HL-60 (cell line): ENCODE results near the gene PTPRM.

Experiments
- DNase-seq, 2 experiments: peaks; one replicate each; pipeline ENCODE4 v3.0.0-alpha.2; 2010 to 2020; ENCODE audit warnings: low read depth in 1 of 2, low spot score in 1 of 2
- H3K27ac ChIP-seq: fragments of 250-450 bp; sonication (Bioruptor Pico); replicated peaks from 2 replicates; pipeline ENCODE4 v1.5.1; 2020; ENCODE audit warnings: mild to moderate bottlenecking, moderate library complexity
- H3K27me3 ChIP-seq: fragments of 250-450 bp; sonication (Bioruptor Pico); 2 replicates; pipeline ENCODE4 v1.5.1; 2021; ENCODE audit warnings: mild to moderate bottlenecking, moderate library complexity; ENCODE audit not compliant: insufficient read depth, poor library complexity, severe bottlenecking
- H3K4me3 ChIP-seq: replicated peaks from 2 replicates; pipeline ENCODE4 v1.5.1; 2011; ENCODE audit warnings: mild to moderate bottlenecking, control low read depth, low read length; ENCODE audit not compliant: insufficient read depth
- CTCF ChIP-seq: IDR thresholded peaks from one replicate; pipeline ENCODE4 v1.5.1; 2011; ENCODE audit warnings: low read length, control low read depth, inconsistent platforms; ENCODE audit not compliant: insufficient read depth
- GABPA ChIP-seq: IDR thresholded peaks from 2 replicates; pipeline ENCODE4 v1.6.1; 2012; ENCODE audit warnings: low read depth
- POLR2AphosphoS5 ChIP-seq: IDR thresholded peaks from 2 replicates; pipeline ENCODE4 v1.6.1; 2012; ENCODE audit warnings: low read depth
- REST ChIP-seq: IDR thresholded peaks from 2 replicates; pipeline ENCODE4 v1.6.1; 2012; ENCODE audit warnings: low read depth; ENCODE audit not compliant: insufficient replicate concordance
- SPI1 ChIP-seq: IDR thresholded peaks from 2 replicates; pipeline ENCODE4 v1.6.1; 2012; ENCODE audit warnings: low read depth, mild to moderate bottlenecking, borderline replicate concordance

PTPRM gene

GRCh38 chr18:8247700-8248099, 680.6 kb downstream of the PTPRM start:
- DNase-seq: no peak
- H3K4me3 ChIP-seq: no peak overlapping the region
- TF ChIP-seq SPI1: no peak
- TF ChIP-seq REST: no peak
- no peak for TF ChIP-seq GABPA
- TF ChIP-seq POLR2AphosphoS5: no peak
- no peak for TF ChIP-seq CTCF
- H3K27me3 ChIP-seq: peaks cover 20% of the 10 kb centered on the region
- H3K27ac ChIP-seq: no peak overlapping the region

- H3K27ac ChIP-seq: no peak overlapping the region
- DNase-seq: no peak
- peaks cover 20% of the 10 kb centered on the region for H3K27me3 ChIP-seq
- TF ChIP-seq REST (no peak), CTCF (no peak), SPI1 (no peak), POLR2AphosphoS5 (no peak), GABPA (no peak)
- H3K4me3 ChIP-seq: no peak overlapping the region
Measured at GRCh38 chr18:8248576-8248975, 681.5 kb downstream of the PTPRM start.

- no peak overlapping the region for H3K4me3 ChIP-seq
- TF ChIP-seq CTCF: no peak
- no peak for TF ChIP-seq REST
- TF ChIP-seq GABPA: no peak
- TF ChIP-seq SPI1: no peak
- TF ChIP-seq POLR2AphosphoS5: no peak
- peaks cover 14% of the 10 kb centered on the region for H3K27me3 ChIP-seq
- no peak for DNase-seq
- H3K27ac ChIP-seq: no peak overlapping the region
Measured at GRCh38 chr18:8249811-8250210, 682.7 kb downstream of the PTPRM start.
